IMR-90 (cell line): ENCODE measurements around the gene RCHY1. TPM values are rescaled to one million over a fixed set of nuclear protein-coding genes. Genes with fewer than 3 reads are reported as not detected.

Source experiments
- ATAC-seq: fragments of 200-7000 bp; cut with Tn5 transposase; 2 replicates; pipeline ENCODE4 v1.9.1; 2020; ENCODE audit warnings: low read depth, mild to moderate bottlenecking, moderate library complexity
- BruUV-seq: library from RNA; stranded (reverse); fragments of 400-500 nt; replicated peaks from 2 replicates; lab custom pipeline; 2021; lab: Mats Ljungman, UMichigan
- CTCF ChIA-PET: fragments of 300-600 bp; formaldehyde crosslinking; extraction: SDS; loops from one replicate; lab custom pipeline; 2021; ENCODE audit warnings: antibody characterized with exemption; lab: Yijun Ruan, JAX
- POLR2A ChIA-PET: fragments of 300-600 bp; sonication (Branson Sonifier 250); formaldehyde crosslinking; loops from one replicate; lab custom pipeline; 2022; ENCODE audit warnings: antibody characterized with exemption; ENCODE audit not compliant: unreplicated experiment; lab: Charles Lee
- DNase-seq: peaks from one replicate; pipeline ENCODE4 v3.0.0; 2013
- H2AFZ ChIP-seq: replicated peaks from 2 replicates; pipeline ENCODE3; 2013; ENCODE audit warnings: low read length, mild to moderate bottlenecking; ENCODE audit not compliant: poor library complexity
- H2AK5ac ChIP-seq: 2 replicates; pipeline ENCODE4 v1.6.1; 2013; ENCODE audit warnings: low read depth, low read length, inconsistent platforms
- H2AK9ac ChIP-seq: replicated peaks from 2 replicates; pipeline ENCODE3; 2013; ENCODE audit warnings: mild to moderate bottlenecking, low read depth, low read length, moderate library complexity; ENCODE audit not compliant: poor library complexity
- H2BK120ac ChIP-seq: 2 replicates; pipeline ENCODE4 v1.6.1; 2013; ENCODE audit warnings: low read depth, low read length, inconsistent platforms
- H2BK15ac ChIP-seq: 3 replicates; pipeline ENCODE4 v1.6.1; 2013; ENCODE audit warnings: low read depth, low read length, inconsistent platforms
- H2BK20ac ChIP-seq: 2 replicates; pipeline ENCODE4 v1.6.1; 2013; ENCODE audit warnings: low read depth, mild to moderate bottlenecking, inconsistent platforms, low read length, moderate library complexity
- H2BK5ac ChIP-seq: 2 replicates; pipeline ENCODE4 v1.6.1; 2013; ENCODE audit warnings: mild to moderate bottlenecking, low read depth, low read length, inconsistent platforms; ENCODE audit not compliant: poor library complexity, severe bottlenecking
- H3K14ac ChIP-seq: replicated peaks from 2 replicates; pipeline ENCODE4 v1.6.1; 2013; ENCODE audit warnings: low read depth, low read length, inconsistent platforms
- H3K18ac ChIP-seq: 2 replicates; pipeline ENCODE4 v1.6.1; 2013; ENCODE audit warnings: low read depth, low read length, control low read depth
- H3K23ac ChIP-seq: 2 replicates; pipeline ENCODE4 v1.6.1; 2013; ENCODE audit warnings: low read depth, low read length, inconsistent platforms
- H3K27ac ChIP-seq: 2 replicates; pipeline ENCODE4 v1.5.1; 2013; ENCODE audit warnings: mild to moderate bottlenecking, control low read depth, low read length; ENCODE audit not compliant: insufficient read depth
- H3K27me3 ChIP-seq: 2 replicates; pipeline ENCODE4 v1.6.1; 2013; ENCODE audit warnings: low read length; ENCODE audit not compliant: control insufficient read depth, insufficient read depth
- H3K36me3 ChIP-seq: 2 replicates; pipeline ENCODE4 v1.6.1; 2013; ENCODE audit warnings: low read length, mixed read lengths; ENCODE audit not compliant: control insufficient read depth, insufficient read depth
- H3K4ac ChIP-seq: 2 replicates; pipeline ENCODE4 v1.6.1; 2013; ENCODE audit warnings: low read depth, low read length, inconsistent platforms
- H3K4me1 ChIP-seq: 2 replicates; pipeline ENCODE4 v1.6.1; 2013; ENCODE audit warnings: low read length, mixed read lengths; ENCODE audit not compliant: control insufficient read depth, insufficient read depth
- H3K4me2 ChIP-seq: 2 replicates; pipeline ENCODE4 v1.6.1; 2013; ENCODE audit warnings: low read depth, mild to moderate bottlenecking, control low read depth, low read length, moderate library complexity
- H3K4me3 ChIP-seq: 2 replicates; pipeline ENCODE4 v1.5.1; 2013; ENCODE audit warnings: low read depth, mild to moderate bottlenecking, control low read depth, low read length, moderate library complexity; ENCODE audit not compliant: insufficient read depth
- H3K56ac ChIP-seq: 2 replicates; pipeline ENCODE4 v1.6.1; 2013; ENCODE audit warnings: low read length, inconsistent platforms; ENCODE audit not compliant: insufficient read depth; ENCODE audit errors: extremely low read depth
- H3K79me1 ChIP-seq, 2 experiments: 2 replicates each; pipeline ENCODE4 v1.6.1; 2013; ENCODE audit warnings: low read length in 2 of 2, inconsistent platforms in 1 of 2, low read depth in 1 of 2
- H3K9ac ChIP-seq: 2 replicates; pipeline ENCODE4 v1.6.1; 2013; ENCODE audit warnings: low read depth, low read length, control low read depth
- H3K9me1 ChIP-seq: 2 replicates; pipeline ENCODE4 v1.6.1; 2013; ENCODE audit warnings: low read length, inconsistent platforms; ENCODE audit not compliant: insufficient read depth
- H3K9me3 ChIP-seq: 2 replicates; pipeline ENCODE4 v1.6.1; 2013; ENCODE audit warnings: low read length; ENCODE audit not compliant: control insufficient read depth, insufficient read depth
- H4K20me1 ChIP-seq: 2 replicates; pipeline ENCODE4 v1.6.1; 2013; ENCODE audit warnings: low read length, inconsistent platforms; ENCODE audit not compliant: insufficient read depth
- H4K5ac ChIP-seq: 2 replicates; pipeline ENCODE4 v1.6.1; 2013; ENCODE audit warnings: mild to moderate bottlenecking, low read depth, low read length, control low read depth
- H4K8ac ChIP-seq, 2 experiments: 2 replicates each; pipeline ENCODE4 v1.6.1; 2013; ENCODE audit warnings: low read depth in 2 of 2, low read length in 2 of 2, control low read depth in 1 of 2, inconsistent platforms in 1 of 2
- H4K91ac ChIP-seq: 2 replicates; pipeline ENCODE4 v1.6.1; 2013; ENCODE audit warnings: low read depth, low read length, inconsistent platforms; ENCODE audit not compliant: insufficient read depth
- CTCF ChIP-seq: conservative IDR thresholded peaks from 2 replicates; pipeline ENCODE4 v1.5.1; 2012; ENCODE audit warnings: mild to moderate bottlenecking, low read depth, low read length, improper control_type of control experiment
- WGBS, 2 experiments: methylation state at CpG; one replicate each; pipeline versions ENCODE4 v1.1.5 to v1.1.7; 2013; ENCODE audit warnings: missing lambda C conversion rate in 2 of 2; ENCODE audit not compliant: insufficient read length in 1 of 2; ENCODE audit errors: extremely low coverage in 2 of 2; 5-methylcytosine and 5-hydroxymethylcytosine counted together
- dilution Hi-C: fragments of 300-500 bp; cut with HindIII; formaldehyde crosslinking; loops from one replicate; pipeline ENCODE4 v1.14.3; 2018; ENCODE audit warnings: low sequenced_read_pairs; ENCODE audit not compliant: unreplicated experiment
- in situ Hi-C: fragments of 300-500 bp; cut with MboI; formaldehyde crosslinking; loops from 3 replicates; pipeline ENCODE4 v1.14.3; 2019; ENCODE audit warnings: low sequenced_read_pairs, inconsistent platforms, mixed read lengths
- intact Hi-C: fragments of 100-400 bp; cut with micrococcal nuclease; formaldehyde crosslinking; loops from 2 replicates; pipeline ENCODE4 v1.10.0; 2022
- polyA plus RNA-seq, 3 experiments: library from polyadenylated mRNA; depleted of rRNA; stranded (reverse); fragments of >200 nt; gene quantifications; 2 replicates each; pipeline ENCODE4 v1.2.3, GENCODE V29; 2012; ENCODE audit warnings: low replicate concordance in 1 of 3
- total RNA-seq: library from RNA; depleted of rRNA; stranded (reverse); fragments of >200 nt; gene quantifications from 2 replicates; pipeline ENCODE4 v1.2.3, GENCODE V29; 2012

Gene RCHY1
- total and polyA plus RNA-seq, 2 of the 4 experiments (the other 2 are of a cell fraction), result 20.1 to 22.4 TPM

GRCh38 chr4:75499900-75500299 is 14.3 kb downstream of the RCHY1 start:
- TF ChIP-seq CTCF, result no peak
- Histone ChIP-seq H3K27ac (no peak overlapping the region), H3K9me3 (peaks cover 4% of the 10 kb centered on the region; the same call in 1 of the 2 replicates), H3K79me1 (peaks cover 11 to 20% of the 10 kb centered on the region in 2 experiments; a peak in 3 of 4 replicates), H3K4me3 (no peak overlapping the region), H3K56ac (no peak overlapping the region), H4K5ac (no peak overlapping the region), H2BK120ac (no peak overlapping the region), H3K9ac (no peak overlapping the region), H3K27me3 (no peaks in the 10 kb centered on the region), H4K91ac (no peak overlapping the region), H3K4me1 (peaks cover 2% of the 10 kb centered on the region; the same call in 1 of the 2 replicates), H2AFZ (no peak overlapping the region), H3K18ac (no peak overlapping the region), H3K14ac (no peak overlapping the region), H2AK9ac (no peak overlapping the region), H3K36me3 (peaks cover 9% of the 10 kb centered on the region), H3K9me1 (no peaks in the 10 kb centered on the region), H2BK15ac (no peak overlapping the region), H4K8ac (no peak overlapping the region), H4K20me1 (no peaks in the 10 kb centered on the region), H2BK20ac (no peak overlapping the region), H2AK5ac (no peak overlapping the region), H3K4me2 (no peak overlapping the region), H3K23ac (no peak overlapping the region), H3K4ac (no peak overlapping the region), H2BK5ac (no peak overlapping the region)
- dilution Hi-C loops (no loop called here), intact Hi-C loops (loop anchor here (10.0 kb wide), 1 partner anchor 155 kb away; no protein-coding TSS in a partner anchor), in situ Hi-C loops (loop anchor here (25.0 kb wide), 1 partner anchor 1163 kb away; no protein-coding TSS in a partner anchor)
- ATAC-seq, result no peak
- DNase-seq, result no peak
- BruUV-seq, result no TSS peak
- no CpG with 5 or more reads among the region's 2 CpGs for WGBS, 2 experiments
- ChIA-PET CTCF (interaction anchor here (0.6 kb wide), 1 partner anchor 252 kb away, joined by 3 read pairs; no protein-coding TSS in a partner anchor), POLR2A (no interaction called here)
